K562 (cell line): ENCODE results near the gene ZDHHC22. TPM values are rescaled to one million over a fixed set of nuclear protein-coding genes. Genes with fewer than 3 reads are reported as not detected.

ENCODE experiments used
- CLOCK ChIP-seq: fragments of 250-450 bp; sonication (Bioruptor Pico); IDR thresholded peaks from 2 replicates; pipeline ENCODE4 v1.4.0; 2020; ENCODE audit warnings: mild to moderate bottlenecking, moderate library complexity, borderline replicate concordance
- CREB3 ChIP-seq: fragments of 450-650 bp; conservative IDR thresholded peaks from 2 replicates; pipeline ENCODE4 v1.6.1; 2016; ENCODE audit warnings: missing genetic modification characterization, low read depth, mild to moderate bottlenecking, missing compliant biosample characterization, moderate library complexity
- DEAF1 ChIP-seq: fragments of 450-650 bp; formaldehyde crosslinking; IDR thresholded peaks from 2 replicates; pipeline ENCODE4 v1.4.0; 2020; ENCODE audit warnings: mild to moderate bottlenecking, moderate library complexity
- FOXA3 ChIP-seq, 2 experiments: fragments of 450-650 bp in 1 of 2; sonication (generic) in 1 of 2; formaldehyde crosslinking; IDR thresholded peaks in 1 of 2; conservative IDR thresholded peaks in 1 of 2; 2 replicates each; pipeline versions ENCODE4 v1.4.0 to v1.8.0; 2020 to 2022; ENCODE audit warnings: mild to moderate bottlenecking in 2 of 2, missing genetic modification reagents in 1 of 2
- HDAC8 ChIP-seq: fragments of 450-650 bp; IDR thresholded peaks from 2 replicates; pipeline ENCODE4 v1.6.1; 2016; ENCODE audit warnings: mild to moderate bottlenecking, missing genetic modification characterization, moderate library complexity, missing compliant biosample characterization
- HOXB6 ChIP-seq: fragments of 250-450 bp; sonication (Bioruptor Pico); IDR thresholded peaks from 2 replicates; pipeline ENCODE4 v1.5.1; 2022; ENCODE audit warnings: mild to moderate bottlenecking, borderline replicate concordance
- JUND ChIP-seq, 2 experiments: IDR thresholded peaks; 2 replicates in 1 of 2; 3 replicates in 1 of 2; pipeline ENCODE4 v1.6.1; 2011; ENCODE audit warnings: borderline replicate concordance in 2 of 2, low read depth in 2 of 2, low read length in 2 of 2, improper control_type of control experiment in 1 of 2, missing biosample characterization in 1 of 2, missing genetic modification characterization in 1 of 2, missing genetic modification reagents in 1 of 2
- KLF13 ChIP-seq: fragments of 450-650 bp; IDR thresholded peaks from 2 replicates; pipeline ENCODE4 v1.6.1; 2016; ENCODE audit warnings: missing genetic modification characterization, low read depth, mild to moderate bottlenecking, missing compliant biosample characterization, moderate library complexity, borderline replicate concordance
- MBD2 ChIP-seq: sonication (generic); IDR thresholded peaks from 2 replicates; pipeline ENCODE4 v1.6.1; 2016; ENCODE audit warnings: low read depth, borderline replicate concordance
- POLR2H ChIP-seq: IDR thresholded peaks from 2 replicates; pipeline ENCODE4 v1.6.1; 2016; ENCODE audit warnings: missing genetic modification characterization, low read depth, mild to moderate bottlenecking, control low read depth, missing compliant biosample characterization, moderate library complexity
- SMARCE1 ChIP-seq: fragments of 450-650 bp; IDR thresholded peaks from 2 replicates; pipeline ENCODE4 v1.7.1; 2016; ENCODE audit warnings: mild to moderate bottlenecking
- ZNF449 ChIP-seq: fragments of 250-450 bp; sonication (Bioruptor Pico); IDR thresholded peaks from 2 replicates; pipeline ENCODE4 v1.8.0; 2022; ENCODE audit warnings: moderate library complexity, mild to moderate bottlenecking, inconsistent platforms
- polyA plus RNA-seq, 8 experiments: library from polyadenylated mRNA; depleted of rRNA in 4 of 8; stranded (reverse) in 5 of 8; unstranded in 3 of 8; fragments of >200 nt; fragmentation: Nextera tagmentation in 2 of 8; fragmentation: Illumina TruSeq in 1 of 8; extraction: Ambion mirVana in 2 of 8; extraction: Trizol in 1 of 8; gene quantifications; 2 replicates each; pipeline versions ENCODE4 v1.2.1 to v1.2.3, GENCODE V29; 2011 to 2014; ENCODE audit warnings: inconsistent platforms in 1 of 8, missing spikeins in 1 of 8
- total RNA-seq, 7 experiments: library from RNA; depleted of rRNA in 6 of 7; stranded (reverse); fragments of >200 nt in 6 of 7; fragmentation: Illumina TruSeq in 2 of 7; extraction: Trizol in 2 of 7; gene quantifications; 2 replicates each; pipeline versions ENCODE4 v1.2.1 to v1.2.3, GENCODE V29; 2011 to 2021; ENCODE audit warnings: low replicate concordance in 1 of 7

The ZDHHC22 gene
- total and polyA plus RNA-seq, 9 of the 15 experiments (the other 6 are each of a cell fraction or from before 2014, with no cell fraction given), result not detected

- TF ChIP-seq CLOCK (CRISPR knock-in tag) (no peak), MBD2 (no peak), SMARCE1 (no peak), FOXA3 (CRISPR knock-in tag; conservative IDR thresholded peaks at IDR 0.05 in 1 of 2, IDR thresholded peaks at IDR 0.05 in 1 of 2) (no peak), DEAF1 (CRISPR knock-in tag) (peak; percentile 53; the same call in 1 of the 2 replicates), JUND (IDR thresholded peaks at IDR 0.05; ENCODE audit: borderline replicate concordance, low read depth, low read length) (peak; percentile 13; the same call in 1 of the 2 replicates), JUND (tag; IDR thresholded peaks at IDR 0.05; ENCODE audit: borderline replicate concordance, low read depth, low read length) (no peak), CREB3 (tag) (no peak), KLF13 (tag) (no peak), HOXB6 (CRISPR knock-in tag) (no peak), POLR2H (tag) (no peak), HDAC8 (no peak), ZNF449 (CRISPR knock-in tag) (no peak)
These were observed 46.8 kb downstream of the ZDHHC22 start (continued) for GRCh38 chr14:77094672-77095284.
